Measurements from ENCODE around the gene PIP5KL1.

Gene PIP5KL1

GRCh38 chr9:127931092-127931881, 710 bp upstream of the PIP5KL1 start:
- H3K36me3 ChIP-seq (ENCODE audit: control insufficient read depth in 1 of 2, insufficient read depth in 2 of 2, low read length in 2 of 2) = peaks cover 0 to 5% of the 10 kb centered on the region in 2 donors
- no peak overlapping the region for H3K9ac ChIP-seq (ENCODE audit: low read depth in 1 of 2, low read length in 2 of 2)
- no peak overlapping the region for H3K27ac ChIP-seq (ENCODE audit: low read depth, low read length)
- peaks cover 20 to 26% of the 10 kb centered on the region in 2 donors for H3K27me3 ChIP-seq (ENCODE audit: control insufficient read depth in 1 of 2, insufficient read depth in 2 of 2, low read length in 2 of 2)
- H3K4me3 ChIP-seq (ENCODE audit: low read depth in 1 of 2, low read length in 2 of 2) = peak overlapping the region; percentile 48 to 55
- H3K4me1 ChIP-seq (ENCODE audit: control insufficient read depth in 1 of 2, insufficient read depth in 2 of 2, low read length in 2 of 2) = peaks cover 25 to 48% of the 10 kb centered on the region in 2 donors
- H3K9me3 ChIP-seq (ENCODE audit: control insufficient read depth in 1 of 2, low read length in 2 of 2) = no peaks in the 10 kb centered on the region

- H3K4me3 ChIP-seq (ENCODE audit: low read depth in 1 of 2, low read length in 2 of 2) = no peak overlapping the region
- H3K27ac ChIP-seq (ENCODE audit: low read depth, low read length) = no peak overlapping the region
- H3K4me1 ChIP-seq (ENCODE audit: control insufficient read depth in 1 of 2, insufficient read depth in 2 of 2, low read length in 2 of 2) = peaks cover 19 to 39% of the 10 kb centered on the region in 2 donors
- H3K27me3 ChIP-seq (ENCODE audit: control insufficient read depth in 1 of 2, insufficient read depth in 2 of 2, low read length in 2 of 2) = peaks cover 24 to 31% of the 10 kb centered on the region in 2 donors
- H3K9me3 ChIP-seq (ENCODE audit: control insufficient read depth in 1 of 2, low read length in 2 of 2) = no peaks in the 10 kb centered on the region
- no peak overlapping the region for H3K9ac ChIP-seq (ENCODE audit: low read depth in 1 of 2, low read length in 2 of 2)
- no peaks in the 10 kb centered on the region for H3K36me3 ChIP-seq (ENCODE audit: control insufficient read depth in 1 of 2, insufficient read depth in 2 of 2, low read length in 2 of 2)
Measured at GRCh38 chr9:127929625-127929979, 975 bp downstream of the PIP5KL1 start.

DNA sequence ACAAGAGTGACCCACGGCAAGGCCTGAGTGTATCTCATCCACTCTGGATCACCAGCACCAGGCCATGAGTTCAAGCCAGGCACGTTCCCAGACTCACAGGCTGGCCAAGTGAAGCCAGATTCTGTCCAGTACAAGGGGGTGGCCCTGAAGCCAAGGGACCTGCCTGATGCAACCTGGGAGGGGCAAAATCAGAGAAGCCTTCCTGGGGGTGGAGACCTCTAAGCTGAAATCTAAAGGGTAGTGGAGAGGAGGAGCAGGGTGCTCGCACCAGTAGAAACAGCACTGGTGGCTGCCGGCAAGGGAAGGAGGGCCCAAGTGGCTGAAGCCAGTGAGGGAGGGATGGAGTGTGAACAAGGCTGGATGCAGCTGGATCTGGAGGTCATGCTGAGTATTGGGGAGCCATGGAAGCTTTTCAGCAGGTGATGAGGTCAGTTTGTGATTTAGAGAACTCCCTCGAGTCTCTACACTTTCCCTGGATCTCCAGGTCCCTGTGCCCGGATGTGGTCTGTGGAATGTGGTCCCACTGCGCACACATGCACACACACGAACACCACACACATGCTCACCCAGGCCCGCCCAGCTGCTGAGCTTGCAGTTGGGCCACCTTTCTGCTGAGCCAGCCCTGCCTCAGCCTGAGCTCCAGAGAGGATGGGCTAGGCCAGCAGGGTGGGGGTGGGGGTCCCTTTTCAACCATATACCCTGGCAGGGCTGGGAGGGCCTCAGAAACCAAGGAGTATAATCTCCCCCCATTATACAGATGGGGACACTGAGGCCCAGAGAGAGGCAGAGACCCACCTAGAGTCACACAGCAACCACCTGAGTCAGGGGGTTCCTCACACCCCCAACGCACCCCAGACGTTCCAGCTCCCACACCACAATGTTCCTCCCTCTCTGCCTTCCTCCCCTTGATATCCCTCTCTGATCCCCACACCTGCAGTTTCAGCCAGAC, 1.6 kb downstream of the PIP5KL1 start:
- peaks cover 24 to 31% of the 10 kb centered on the region in 2 donors for H3K27me3 ChIP-seq (ENCODE audit: control insufficient read depth in 1 of 2, insufficient read depth in 2 of 2, low read length in 2 of 2)
- H3K4me1 ChIP-seq (ENCODE audit: control insufficient read depth in 1 of 2, insufficient read depth in 2 of 2, low read length in 2 of 2) = peaks cover 19 to 39% of the 10 kb centered on the region in 2 donors
- no peaks in the 10 kb centered on the region for H3K9me3 ChIP-seq (ENCODE audit: control insufficient read depth in 1 of 2, low read length in 2 of 2)
- H3K4me3 ChIP-seq (ENCODE audit: low read depth in 1 of 2, low read length in 2 of 2) = no peak overlapping the region
- no peak overlapping the region for H3K27ac ChIP-seq (ENCODE audit: low read depth, low read length)
- no peaks in the 10 kb centered on the region for H3K36me3 ChIP-seq (ENCODE audit: control insufficient read depth in 1 of 2, insufficient read depth in 2 of 2, low read length in 2 of 2)
- H3K9ac ChIP-seq (ENCODE audit: low read depth in 1 of 2, low read length in 2 of 2) = no peak overlapping the region

GRCh38 chr9:127927988-127928675, 2.4 kb downstream of the PIP5KL1 start:
- Histone ChIP-seq H3K4me1 (ENCODE audit: control insufficient read depth in 1 of 2, insufficient read depth in 2 of 2, low read length in 2 of 2) (peaks cover 19 to 39% of the 10 kb centered on the region in 2 donors), H3K27me3 (ENCODE audit: control insufficient read depth in 1 of 2, insufficient read depth in 2 of 2, low read length in 2 of 2) (peaks cover 24 to 36% of the 10 kb centered on the region in 2 donors), H3K27ac (ENCODE audit: low read depth, low read length) (no peak overlapping the region), H3K36me3 (ENCODE audit: control insufficient read depth in 1 of 2, insufficient read depth in 2 of 2, low read length in 2 of 2) (no peaks in the 10 kb centered on the region), H3K9ac (ENCODE audit: low read depth in 1 of 2, low read length in 2 of 2) (no peak overlapping the region), H3K9me3 (ENCODE audit: control insufficient read depth in 1 of 2, low read length in 2 of 2) (no peaks in the 10 kb centered on the region), H3K4me3 (ENCODE audit: low read depth in 1 of 2, low read length in 2 of 2) (peak overlapping the region in 1 of 2 donors; percentile 23)

DNA sequence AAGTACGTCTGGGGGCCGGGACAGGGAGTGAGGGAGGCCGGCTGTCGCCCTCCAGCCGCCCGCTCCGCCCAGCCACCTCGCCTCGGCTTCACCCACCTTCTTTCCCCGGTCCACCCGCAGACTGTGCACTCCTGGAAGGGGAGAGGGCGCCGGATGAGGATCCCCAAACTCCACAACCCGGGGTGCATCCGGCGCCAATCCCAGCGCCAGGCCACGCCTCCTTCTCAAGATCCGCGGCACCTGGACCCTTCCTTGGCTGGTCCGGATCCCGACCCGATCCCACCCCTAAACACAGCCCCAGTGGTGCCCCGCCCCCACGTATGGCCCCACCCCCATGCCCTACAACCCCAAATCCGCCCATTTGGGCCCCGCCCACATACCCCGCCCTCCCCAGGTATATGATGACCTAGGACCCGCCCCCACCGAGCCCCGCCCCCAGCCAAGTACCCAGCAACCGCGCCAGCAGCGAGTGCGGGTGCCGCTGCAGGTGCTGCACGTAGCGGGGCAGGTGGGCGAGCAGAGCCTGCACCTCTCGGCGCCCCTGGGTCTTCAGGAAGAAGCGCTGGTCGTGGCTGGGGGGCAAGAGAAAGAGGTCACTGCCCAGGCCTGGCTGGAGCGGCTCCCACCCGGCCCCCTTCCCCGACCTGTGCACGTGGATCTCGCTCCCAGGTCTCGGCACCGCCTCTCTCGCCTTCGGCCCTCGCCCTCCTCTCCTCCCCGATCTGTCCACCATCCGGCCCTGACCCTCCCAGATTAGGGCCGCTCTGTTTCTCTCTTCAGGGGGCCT, 3.2 kb downstream of the PIP5KL1 start:
- Histone ChIP-seq H3K9me3 (ENCODE audit: control insufficient read depth in 1 of 2, low read length in 2 of 2) (no peaks in the 10 kb centered on the region), H3K9ac (ENCODE audit: low read depth in 1 of 2, low read length in 2 of 2) (peak overlapping the region in 1 of 2 donors; percentile 25), H3K4me3 (ENCODE audit: low read depth in 1 of 2, low read length in 2 of 2) (peak overlapping the region; percentile 36 to 48), H3K27ac (ENCODE audit: low read depth, low read length) (no peak overlapping the region), H3K4me1 (ENCODE audit: control insufficient read depth in 1 of 2, insufficient read depth in 2 of 2, low read length in 2 of 2) (peaks cover 19 to 39% of the 10 kb centered on the region in 2 donors), H3K36me3 (ENCODE audit: control insufficient read depth in 1 of 2, insufficient read depth in 2 of 2, low read length in 2 of 2) (no peaks in the 10 kb centered on the region), H3K27me3 (ENCODE audit: control insufficient read depth in 1 of 2, insufficient read depth in 2 of 2, low read length in 2 of 2) (peaks cover 24 to 36% of the 10 kb centered on the region in 2 donors)

DNA sequence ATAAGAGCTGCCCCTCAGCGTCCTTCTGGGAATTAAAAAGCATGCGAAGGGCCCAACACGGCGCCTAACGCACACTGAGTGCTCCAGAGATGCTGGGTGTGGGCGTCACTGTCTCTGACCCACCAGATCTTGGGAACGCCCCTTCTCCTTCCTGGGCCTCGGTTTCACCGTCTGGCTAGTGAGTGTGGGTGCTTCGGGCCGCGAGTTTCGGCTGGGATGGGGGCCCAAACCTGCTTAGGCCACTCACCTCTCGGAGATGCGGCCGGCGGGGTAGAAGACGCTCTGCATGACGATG, 3.7 kb downstream of the PIP5KL1 start:
- peak overlapping the region; percentile 36 to 48 for H3K4me3 ChIP-seq (ENCODE audit: low read depth in 1 of 2, low read length in 2 of 2)
- H3K9me3 ChIP-seq (ENCODE audit: control insufficient read depth in 1 of 2, low read length in 2 of 2) = no peaks in the 10 kb centered on the region
- H3K27ac ChIP-seq (ENCODE audit: low read depth, low read length) = no peak overlapping the region
- peak overlapping the region in 1 of 2 donors; percentile 25 for H3K9ac ChIP-seq (ENCODE audit: low read depth in 1 of 2, low read length in 2 of 2)
- H3K36me3 ChIP-seq (ENCODE audit: control insufficient read depth in 1 of 2, insufficient read depth in 2 of 2, low read length in 2 of 2) = no peaks in the 10 kb centered on the region
- peaks cover 24 to 36% of the 10 kb centered on the region in 2 donors for H3K27me3 ChIP-seq (ENCODE audit: control insufficient read depth in 1 of 2, insufficient read depth in 2 of 2, low read length in 2 of 2)
- peaks cover 19 to 42% of the 10 kb centered on the region in 2 donors for H3K4me1 ChIP-seq (ENCODE audit: control insufficient read depth in 1 of 2, insufficient read depth in 2 of 2, low read length in 2 of 2)

DNA sequence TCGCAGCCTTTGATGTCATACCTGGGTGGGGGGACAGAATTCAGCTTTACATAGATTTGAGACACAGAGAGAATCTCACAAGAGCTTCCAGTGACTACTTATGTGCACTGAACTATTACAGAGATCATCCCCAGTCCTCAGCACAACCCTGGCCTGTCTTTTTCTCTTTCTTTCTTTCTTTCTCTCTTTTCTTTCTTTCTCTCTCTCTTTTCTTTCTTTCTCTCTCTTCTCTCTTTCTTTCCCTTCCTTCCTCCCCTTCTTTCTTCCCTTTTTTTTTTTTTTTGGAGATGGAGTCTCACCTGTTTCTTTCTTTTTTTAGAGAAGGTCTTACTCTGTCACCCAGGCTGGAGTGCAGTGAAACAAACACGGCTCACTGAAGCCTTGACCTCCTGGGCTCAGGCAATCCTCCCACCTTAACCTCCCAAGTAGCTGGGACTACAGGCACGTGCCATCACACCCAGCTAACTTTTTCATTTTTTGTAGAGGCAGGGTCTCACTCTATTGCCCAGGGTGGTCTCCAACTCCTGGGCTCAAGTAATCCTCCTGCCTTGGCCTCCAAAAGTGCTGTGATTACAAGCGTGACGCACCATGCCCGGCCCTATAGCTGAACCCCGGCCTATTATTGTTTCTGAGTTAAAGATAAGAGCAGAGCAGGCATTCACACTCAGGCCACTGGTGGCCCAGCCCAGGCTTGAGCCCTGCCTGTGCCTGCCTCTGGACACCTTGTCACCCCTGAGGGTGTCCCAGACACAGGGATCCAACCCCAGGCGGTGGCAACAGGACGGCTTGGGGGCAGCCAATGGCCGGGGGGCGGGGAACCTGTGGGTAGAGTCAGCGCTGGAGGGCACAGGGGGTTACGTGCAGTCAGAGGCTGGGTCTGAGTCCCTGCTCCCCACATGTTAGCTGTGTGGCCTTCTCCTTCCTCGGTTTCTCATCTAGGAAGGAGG, 4.3 kb downstream of the PIP5KL1 start:
- no peak overlapping the region for H3K27ac ChIP-seq (ENCODE audit: low read depth, low read length)
- no peaks in the 10 kb centered on the region for H3K9me3 ChIP-seq (ENCODE audit: control insufficient read depth in 1 of 2, low read length in 2 of 2)
- H3K4me1 ChIP-seq (ENCODE audit: control insufficient read depth in 1 of 2, insufficient read depth in 2 of 2, low read length in 2 of 2) = peaks cover 15 to 41% of the 10 kb centered on the region in 2 donors
- no peak overlapping the region for H3K9ac ChIP-seq (ENCODE audit: low read depth in 1 of 2, low read length in 2 of 2)
- peaks cover 24 to 36% of the 10 kb centered on the region in 2 donors for H3K27me3 ChIP-seq (ENCODE audit: control insufficient read depth in 1 of 2, insufficient read depth in 2 of 2, low read length in 2 of 2)
- H3K36me3 ChIP-seq (ENCODE audit: control insufficient read depth in 1 of 2, insufficient read depth in 2 of 2, low read length in 2 of 2) = no peaks in the 10 kb centered on the region
- H3K4me3 ChIP-seq (ENCODE audit: low read depth in 1 of 2, low read length in 2 of 2) = peak overlapping the region; percentile 36 to 48

DNA sequence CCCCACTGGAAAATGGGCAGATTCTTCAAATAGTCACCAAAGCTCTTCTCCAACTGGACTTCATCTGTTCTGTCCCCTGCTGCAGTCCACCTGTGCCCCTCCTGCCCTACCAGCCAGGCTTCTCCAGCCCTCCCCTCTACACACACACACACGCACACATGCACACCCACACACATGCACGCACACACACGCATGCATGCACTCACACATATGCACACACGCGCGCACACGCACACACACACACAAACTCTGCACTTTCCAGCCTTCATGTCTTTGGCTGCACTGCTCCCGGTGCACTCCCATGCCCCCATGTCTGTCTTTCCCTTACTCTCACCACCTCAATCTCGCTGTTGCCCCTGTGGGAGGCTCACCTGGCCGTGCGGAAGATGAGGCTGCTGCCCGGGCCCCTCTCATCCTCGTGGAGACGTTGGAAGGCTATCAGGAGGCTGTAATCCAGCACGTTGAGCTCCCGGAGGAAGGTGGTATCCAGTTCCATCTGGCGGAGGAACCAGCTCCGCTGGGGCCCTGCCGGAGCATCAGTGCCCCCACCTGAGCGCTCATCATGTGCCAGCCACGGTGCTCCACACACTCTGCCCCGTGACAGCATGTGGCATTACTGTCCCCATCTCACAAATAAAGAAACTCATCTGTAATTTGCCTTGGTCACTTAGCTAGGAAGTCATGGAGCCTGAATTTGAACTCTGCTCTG, 5.7 kb downstream of the PIP5KL1 start:
- Histone ChIP-seq H3K27me3 (ENCODE audit: control insufficient read depth in 1 of 2, insufficient read depth in 2 of 2, low read length in 2 of 2) (peaks cover 20 to 36% of the 10 kb centered on the region in 2 donors), H3K4me3 (ENCODE audit: low read depth in 1 of 2, low read length in 2 of 2) (no peak overlapping the region), H3K9me3 (ENCODE audit: control insufficient read depth in 1 of 2, low read length in 2 of 2) (no peaks in the 10 kb centered on the region), H3K4me1 (ENCODE audit: control insufficient read depth in 1 of 2, insufficient read depth in 2 of 2, low read length in 2 of 2) (peaks cover 14 to 30% of the 10 kb centered on the region in 2 donors), H3K27ac (ENCODE audit: low read depth, low read length) (no peak overlapping the region), H3K9ac (ENCODE audit: low read depth in 1 of 2, low read length in 2 of 2) (no peak overlapping the region), H3K36me3 (ENCODE audit: control insufficient read depth in 1 of 2, insufficient read depth in 2 of 2, low read length in 2 of 2) (no peaks in the 10 kb centered on the region)

All from duodenal mucosa (tissue), 2 donors.